ENCODE results near the gene ACE. TPM values are rescaled to one million over a fixed set of nuclear protein-coding genes. Genes with fewer than 3 reads are reported as not detected.

Gene ACE
- total RNA-seq, 1 experiment from 2014 or later, result 4.5 TPM

- no peaks in the 10 kb centered on the region for H3K36me3 ChIP-seq (ENCODE audit: control insufficient read depth, insufficient read depth, low read length)
- no peaks in the 10 kb centered on the region for H3K4me1 ChIP-seq (ENCODE audit: control insufficient read depth, insufficient read depth, low read length)
- no peaks in the 10 kb centered on the region for H3K27me3 ChIP-seq (ENCODE audit: control insufficient read depth, insufficient read depth, low read length)
- no peaks in the 10 kb centered on the region for H3K9me3 ChIP-seq (ENCODE audit: control insufficient read depth, insufficient read depth, low read depth, low read length)
- CTCF ChIA-PET, result no interaction called here
- no TSS peak for BruUV-seq (replicated peaks)
- intact Hi-C loops (cut with micrococcal nuclease; ENCODE audit: unreplicated experiment) (no loop called here), in situ Hi-C loops (cut with HindIII; ENCODE audit: low pct_unique_long_range_greater_than_20kb, low sequenced_read_pairs) (no loop called here)
- no peak overlapping the region for H3K27ac ChIP-seq (ENCODE audit: low read length)
- POLR2A ChIA-PET, result no interaction called here
- no peak for TF ChIP-seq TCF7L2 (IDR thresholded peaks at IDR 0.05; ENCODE audit: low read depth, low read length)
- TF ChIP-seq REST (IDR thresholded peaks at IDR 0.05; ENCODE audit: insufficient read depth in 1 of 2, low read depth in 2 of 2, low read length in 1 of 2), result no peak
- TF ChIP-seq SIN3A (IDR thresholded peaks at IDR 0.05; ENCODE audit: borderline replicate concordance, insufficient read depth, low read depth, low read length), result no peak
- TF ChIP-seq POLR2AphosphoS5 (IDR thresholded peaks at IDR 0.05; ENCODE audit: low read depth, low read length), result no peak
- TF ChIP-seq, protein P1, sequence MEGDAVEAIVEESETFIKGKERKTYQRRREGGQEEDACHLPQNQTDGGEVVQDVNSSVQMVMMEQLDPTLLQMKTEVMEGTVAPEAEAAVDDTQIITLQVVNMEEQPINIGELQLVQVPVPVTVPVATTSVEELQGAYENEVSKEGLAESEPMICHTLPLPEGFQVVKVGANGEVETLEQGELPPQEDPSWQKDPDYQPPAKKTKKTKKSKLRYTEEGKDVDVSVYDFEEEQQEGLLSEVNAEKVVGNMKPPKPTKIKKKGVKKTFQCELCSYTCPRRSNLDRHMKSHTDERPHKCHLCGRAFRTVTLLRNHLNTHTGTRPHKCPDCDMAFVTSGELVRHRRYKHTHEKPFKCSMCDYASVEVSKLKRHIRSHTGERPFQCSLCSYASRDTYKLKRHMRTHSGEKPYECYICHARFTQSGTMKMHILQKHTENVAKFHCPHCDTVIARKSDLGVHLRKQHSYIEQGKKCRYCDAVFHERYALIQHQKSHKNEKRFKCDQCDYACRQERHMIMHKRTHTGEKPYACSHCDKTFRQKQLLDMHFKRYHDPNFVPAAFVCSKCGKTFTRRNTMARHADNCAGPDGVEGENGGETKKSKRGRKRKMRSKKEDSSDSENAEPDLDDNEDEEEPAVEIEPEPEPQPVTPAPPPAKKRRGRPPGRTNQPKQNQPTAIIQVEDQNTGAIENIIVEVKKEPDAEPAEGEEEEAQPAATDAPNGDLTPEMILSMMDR (IDR thresholded peaks at IDR 0.05), result no peak
- ATAC-seq (no peak), DNase-seq (ENCODE audit: low read depth, low spot score) (no peak)
- H3K4me3 ChIP-seq (ENCODE audit: low read depth in 2 of 2, low read length in 2 of 2), result no peak overlapping the region
These were observed 12.4 kb downstream of the ACE start for GRCh38 chr17:63489291-63489690.

GRCh38 chr17:63490329-63490728 is 13.5 kb downstream of the ACE start:
- no TSS peak for BruUV-seq (replicated peaks)
- ChIA-PET POLR2A (no interaction called here), CTCF (no interaction called here)
- H3K9me3 ChIP-seq (ENCODE audit: control insufficient read depth, insufficient read depth, low read depth, low read length), result no peaks in the 10 kb centered on the region
- in situ Hi-C loops (cut with HindIII; ENCODE audit: low pct_unique_long_range_greater_than_20kb, low sequenced_read_pairs) (no loop called here), intact Hi-C loops (cut with micrococcal nuclease; ENCODE audit: unreplicated experiment) (no loop called here)
- no peak for ATAC-seq
- TF ChIP-seq, protein P1 (IDR thresholded peaks at IDR 0.05), result no peak
- TF ChIP-seq TCF7L2 (IDR thresholded peaks at IDR 0.05; ENCODE audit: low read depth, low read length), result no peak
- no peak for TF ChIP-seq POLR2AphosphoS5 (IDR thresholded peaks at IDR 0.05; ENCODE audit: low read depth, low read length)
- no peak for TF ChIP-seq REST (IDR thresholded peaks at IDR 0.05; ENCODE audit: insufficient read depth in 1 of 2, low read depth in 2 of 2, low read length in 1 of 2)
- TF ChIP-seq SIN3A (IDR thresholded peaks at IDR 0.05; ENCODE audit: borderline replicate concordance, insufficient read depth, low read depth, low read length), result no peak
- H3K36me3 ChIP-seq (ENCODE audit: control insufficient read depth, insufficient read depth, low read length), result no peaks in the 10 kb centered on the region
- no peak overlapping the region for H3K4me3 ChIP-seq (ENCODE audit: low read depth in 2 of 2, low read length in 2 of 2)
- H3K27me3 ChIP-seq (ENCODE audit: control insufficient read depth, insufficient read depth, low read length), result no peaks in the 10 kb centered on the region
- no peak for DNase-seq (ENCODE audit: low read depth, low spot score)
- H3K4me1 ChIP-seq (ENCODE audit: control insufficient read depth, insufficient read depth, low read length), result no peaks in the 10 kb centered on the region
- no peak overlapping the region for H3K27ac ChIP-seq (ENCODE audit: low read length)
